Kidney (tissue), 14 donors: ENCODE data around the gene PPCDC. TPM values are rescaled to one million over a fixed set of nuclear protein-coding genes. Genes with fewer than 3 reads are reported as not detected.

Experiments used
- DNase-seq, 5 donors: peaks; one replicate each; pipeline ENCODE4 v3.0.0-alpha.2; 2013 to 2020
- FAIRE-seq: peaks from 2 replicates; lab custom pipeline; 2012; peaks lifted over from hg19 to GRCh38; lab: Jason Lieb, UNC
- H3K27ac ChIP-seq, 2 donors: one replicate each; pipeline ENCODE4 v1.7.0; 2013; ENCODE audit warnings: low read depth in 2 of 2, low read length in 2 of 2, inconsistent platforms in 1 of 2
- H3K27me3 ChIP-seq: one replicate; pipeline ENCODE4 v1.7.1; 2013; ENCODE audit warnings: low read length, inconsistent platforms; ENCODE audit not compliant: control insufficient read depth, insufficient read depth
- H3K36me3 ChIP-seq, 3 donors: one replicate each; pipeline versions ENCODE4 v1.7.0 to v1.7.1; 2013; ENCODE audit warnings: low read length in 3 of 3, control low read depth in 1 of 3, inconsistent platforms in 1 of 3; ENCODE audit not compliant: insufficient read depth in 3 of 3, control insufficient read depth in 2 of 3
- H3K4me1 ChIP-seq, 3 donors: one replicate each; pipeline versions ENCODE4 v1.7.0 to v1.7.1; 2013; ENCODE audit warnings: low read length in 3 of 3, inconsistent platforms in 1 of 3, low read depth in 1 of 3; ENCODE audit not compliant: control insufficient read depth in 2 of 3, insufficient read depth in 2 of 3
- H3K4me3 ChIP-seq, 3 donors: one replicate each; pipeline versions ENCODE4 v1.7.0 to v1.8.1; 2013; ENCODE audit warnings: low read length in 3 of 3, control low read depth in 1 of 3, inconsistent platforms in 1 of 3
- H3K9ac ChIP-seq, 3 donors: one replicate each; pipeline versions ENCODE4 v1.7.0 to v1.7.1; 2013; ENCODE audit warnings: low read length in 3 of 3, control low read depth in 1 of 3, inconsistent platforms in 1 of 3
- H3K9me3 ChIP-seq, 3 donors: one replicate each; pipeline versions ENCODE4 v1.7.0 to v1.7.1; 2013; ENCODE audit warnings: low read length in 3 of 3, control low read depth in 1 of 3, inconsistent platforms in 1 of 3; ENCODE audit not compliant: control insufficient read depth in 2 of 3, insufficient read depth in 1 of 3
- CTCF ChIP-seq: IDR thresholded peaks from 3 replicates; pipeline ENCODE4 v1.5.1; 2012; ENCODE audit warnings: mild to moderate bottlenecking, moderate library complexity, borderline replicate concordance; ENCODE audit not compliant: insufficient read depth; ENCODE audit errors: extremely low read depth
- intact Hi-C: fragments of 100-400 bp; cut with DNase I; formaldehyde crosslinking; loops from one replicate; pipeline ENCODE4 v1.11.1; 2022
- polyA plus RNA-seq: library from polyadenylated mRNA; stranded (reverse); fragments of 350-450 nt; fragmentation: Illumina TruSeq; extraction: RNeasy Lipid Tissue Mini Kit (QIAGEN cat#74804); gene quantifications from one replicate; pipeline ENCODE4 v1.2.3, GENCODE V29; 2014; ENCODE audit warnings: low read depth, low replicate concordance; ENCODE audit not compliant: insufficient read depth
- total RNA-seq: library from RNA; stranded (reverse); fragmentation: NEBNext Ultra II Directional; extraction: Animal tissue kit (Norgen Biotek cat#: 25700); gene quantifications from one replicate; pipeline ENCODE4 v1.2.1, GENCODE V29; 2021
- donor health status: control.
- donor health status: control.
- donor health status: control.
- donor health status: control.
- donor health status: control.
- donor health status: DM: yes; HTN: yes; CAD: no.
- donor health status: Normal renal cell carcinoma (clear cell type).

Gene PPCDC
- total and polyA plus RNA-seq, 2 donors from 2014 or later = 16.3 to 25.3 TPM

DNA sequence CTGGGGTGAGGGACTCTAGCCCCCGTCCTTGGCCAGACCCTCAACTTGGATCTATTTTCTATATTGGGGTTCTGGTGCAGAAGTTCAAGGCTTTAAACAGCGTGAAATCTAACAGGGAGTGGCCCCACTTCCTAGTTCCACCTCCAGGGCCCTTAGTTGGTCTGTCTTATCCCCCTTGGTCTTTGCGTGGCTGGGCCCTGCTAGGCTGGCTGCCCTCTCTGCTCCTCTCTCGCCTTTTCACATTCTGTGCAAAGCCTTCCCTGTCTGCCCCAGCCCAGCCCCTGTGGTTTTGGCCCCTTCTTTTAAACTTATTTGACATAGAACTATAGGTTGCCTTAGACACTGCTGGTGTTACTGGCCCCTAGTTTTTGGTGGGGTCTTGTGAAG, 5.6 kb downstream of the PPCDC start:
- no peak for DNase-seq
- H3K36me3 ChIP-seq = no peaks in the 10 kb centered on the region
- TF ChIP-seq CTCF = no peak
- no peaks in the 10 kb centered on the region for H3K9me3 ChIP-seq
- intact Hi-C loops = loop anchor here (5.0 kb wide), 1 partner anchor 178 kb away; no protein-coding TSS in a partner anchor
- FAIRE-seq = no peak
- H3K4me1 ChIP-seq = peaks cover 0 to 27% (median 11%) of the 10 kb centered on the region in 3 donors
- H3K9ac ChIP-seq = no peak overlapping the region
- H3K27ac ChIP-seq = peak overlapping the region in 1 of 2 donors; percentile 71
- no peaks in the 10 kb centered on the region for H3K27me3 ChIP-seq
- no peak overlapping the region for H3K4me3 ChIP-seq

DNA sequence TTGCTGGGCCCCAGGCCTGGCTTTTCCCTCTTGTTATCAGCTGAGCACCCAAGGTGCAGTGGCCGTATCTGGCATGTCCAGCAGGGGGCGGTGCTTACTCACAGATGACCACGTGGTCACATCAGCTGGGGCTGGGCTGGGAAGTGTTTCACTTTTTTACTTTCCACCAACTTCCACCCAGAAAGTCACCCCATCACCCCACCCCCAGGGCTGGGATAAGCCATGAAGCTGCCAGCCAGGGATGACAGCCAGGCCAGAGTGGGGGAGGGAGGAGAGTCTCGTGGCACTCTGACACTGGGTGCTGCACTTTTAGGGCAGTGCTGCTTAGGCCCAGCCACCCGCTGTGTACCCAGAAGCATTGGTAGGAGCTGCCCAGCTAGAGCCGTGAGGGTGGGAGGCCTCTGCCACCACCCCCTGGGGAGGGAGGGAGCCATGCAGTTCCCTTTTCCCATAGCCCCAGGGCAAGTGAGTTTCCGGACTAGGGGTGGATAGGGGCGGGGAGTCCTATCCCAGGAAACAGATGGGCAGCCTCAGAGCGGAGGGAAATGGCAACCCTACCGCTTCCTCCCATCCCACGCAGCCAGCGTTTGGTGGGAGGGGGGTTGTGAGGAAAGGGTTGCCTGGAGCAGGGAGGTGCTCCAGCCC, 6.1 kb downstream of the PPCDC start:
- Histone ChIP-seq H3K9me3 (no peaks in the 10 kb centered on the region), H3K9ac (peak overlapping the region in 1 of 3 donors; percentile 66), H3K27me3 (no peaks in the 10 kb centered on the region), H3K4me1 (peaks cover 0 to 24% (median 7%) of the 10 kb centered on the region in 3 donors), H3K4me3 (no peak overlapping the region), H3K36me3 (no peaks in the 10 kb centered on the region), H3K27ac (peak overlapping the region; percentile 68 to 71)
- FAIRE-seq = no peak
- peak; percentile 84 to 96 (median 92) for DNase-seq
- intact Hi-C loops = loop anchor here (5.0 kb wide), 1 partner anchor 178 kb away; no protein-coding TSS in a partner anchor
- peak; percentile 98 for TF ChIP-seq CTCF

DNA sequence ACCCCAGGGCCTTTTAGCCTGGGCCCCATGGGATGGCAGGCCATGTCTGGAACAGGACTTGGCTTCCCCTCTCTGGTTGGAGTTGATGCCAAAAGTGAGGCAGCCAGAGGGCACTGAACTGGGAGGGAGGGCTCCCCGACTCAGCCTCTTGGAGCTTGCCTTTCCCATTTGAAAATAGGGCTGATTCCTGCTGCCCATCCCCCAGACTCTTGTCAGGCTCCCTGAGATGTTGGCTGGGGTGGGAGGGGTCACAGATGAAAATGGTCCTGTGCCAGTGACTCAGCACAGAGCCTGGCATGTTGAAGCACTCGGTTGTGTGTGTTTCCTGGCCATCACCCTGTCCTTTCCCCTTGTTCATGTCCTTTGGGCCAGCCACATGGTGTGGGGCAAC, 6.6 kb downstream of the PPCDC start:
- Histone ChIP-seq H3K9ac (no peak overlapping the region), H3K27ac (peak overlapping the region in 1 of 2 donors; percentile 71), H3K36me3 (no peaks in the 10 kb centered on the region), H3K9me3 (no peaks in the 10 kb centered on the region), H3K27me3 (no peaks in the 10 kb centered on the region), H3K4me1 (peaks cover 0 to 23% (median 7%) of the 10 kb centered on the region in 3 donors), H3K4me3 (no peak overlapping the region)
- FAIRE-seq (no peak), DNase-seq (peak in 1 of 5 donors; percentile 52)
- TF ChIP-seq CTCF = no peak
- intact Hi-C loops = no loop called here
